ENCODE results near the gene MAP3K4.

- TF ChIP-seq POLR2A (IDR thresholded peaks at IDR 0.05; ENCODE audit: low read depth, low read length): no peak
- no peak for TF ChIP-seq TAF1 (IDR thresholded peaks at IDR 0.05; ENCODE audit: borderline replicate concordance, low read depth, low read length)
Measured at GRCh38 chr6:161164182-161164625, 172.6 kb downstream of the MAP3K4 start.

Data from GM12892 (cell line).